Peyer's patch (tissue), 4 donors: ENCODE results near the gene ZNF473.

Experiments
- CTCF ChIP-seq, 6 experiments: fragments of 450-650 bp in 4 of 6; fragments of 200-600 bp in 2 of 6; sonication (generic) in 1 of 6; IDR thresholded peaks; one replicate each; pipeline ENCODE4 v1.5.1; 2017 to 2019; ENCODE audit warnings: antibody characterized with exemption in 6 of 6, mild to moderate bottlenecking in 3 of 6, moderate library complexity in 1 of 6
- POLR2A ChIP-seq, 2 donors: fragments of 450-650 bp; IDR thresholded peaks; one replicate each; pipeline ENCODE4 v1.5.1; 2017; ENCODE audit warnings: antibody characterized with exemption in 2 of 2, mild to moderate bottlenecking in 2 of 2, moderate library complexity in 2 of 2

DNA sequence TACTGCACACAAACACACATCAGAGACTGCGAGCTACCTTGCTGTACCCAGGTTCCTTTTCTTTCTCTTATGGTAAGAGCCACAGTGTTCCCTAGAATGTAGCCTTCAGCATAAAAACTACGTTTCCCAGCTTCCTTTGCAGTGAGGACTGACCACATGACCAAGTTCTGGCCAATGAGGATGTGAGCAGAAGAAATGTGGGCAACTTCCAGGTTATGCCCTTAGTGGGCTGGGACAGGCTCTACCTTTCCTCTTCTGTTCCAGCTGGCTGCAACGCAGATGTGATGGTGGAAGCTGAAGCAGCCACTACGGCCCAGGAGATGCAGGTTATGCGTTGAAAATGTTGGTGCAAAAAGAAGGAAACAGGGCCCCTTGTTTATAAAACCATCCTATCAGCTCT is 28.1 kb upstream of the ZNF473 start:
- TF ChIP-seq CTCF (IDR thresholded peaks at IDR 0.05) (no peak), POLR2A (IDR thresholded peaks at IDR 0.05) (no peak)
